Esophagus squamous epithelium (tissue), 4 donors: ENCODE measurements around the gene KCNJ1.

Source experiments
- POLR2A ChIP-seq, 4 donors: fragments of 450-650 bp; IDR thresholded peaks; one replicate each; pipeline ENCODE4 v1.6.1; 2017; ENCODE audit warnings: antibody characterized with exemption in 4 of 4, mild to moderate bottlenecking in 4 of 4, moderate library complexity in 3 of 4
- TF ChIP-seq, protein P1 (sequence below), 6 experiments: fragments of 450-650 bp in 4 of 6; fragments of 200-600 bp in 2 of 6; sonication (generic) in 2 of 6; IDR thresholded peaks; one replicate each; pipeline ENCODE4 v1.5.1; 2016 to 2019; ENCODE audit warnings: antibody characterized with exemption in 6 of 6, mild to moderate bottlenecking in 4 of 6, moderate library complexity in 4 of 6

DNA sequence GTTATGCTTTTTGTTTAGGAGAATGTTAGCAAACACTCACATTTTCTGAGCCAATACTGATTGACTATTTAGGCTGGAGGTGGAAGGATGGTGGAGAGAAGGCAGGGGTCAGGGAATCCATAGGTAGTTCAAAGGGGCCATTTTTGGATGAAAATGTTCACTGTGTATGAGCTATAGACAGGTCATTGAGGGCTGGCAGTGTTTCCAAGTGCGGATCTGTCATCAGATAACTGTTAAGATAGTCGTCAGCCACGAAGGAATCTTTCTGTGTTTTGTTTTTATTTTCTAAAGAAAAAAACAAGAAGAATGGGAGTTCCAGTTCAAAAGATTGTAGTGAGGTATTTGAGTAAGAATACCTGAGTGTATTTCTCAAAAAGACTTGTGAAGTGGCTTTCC, 27.2 kb upstream of the KCNJ1 start:
- TF ChIP-seq, protein P1, sequence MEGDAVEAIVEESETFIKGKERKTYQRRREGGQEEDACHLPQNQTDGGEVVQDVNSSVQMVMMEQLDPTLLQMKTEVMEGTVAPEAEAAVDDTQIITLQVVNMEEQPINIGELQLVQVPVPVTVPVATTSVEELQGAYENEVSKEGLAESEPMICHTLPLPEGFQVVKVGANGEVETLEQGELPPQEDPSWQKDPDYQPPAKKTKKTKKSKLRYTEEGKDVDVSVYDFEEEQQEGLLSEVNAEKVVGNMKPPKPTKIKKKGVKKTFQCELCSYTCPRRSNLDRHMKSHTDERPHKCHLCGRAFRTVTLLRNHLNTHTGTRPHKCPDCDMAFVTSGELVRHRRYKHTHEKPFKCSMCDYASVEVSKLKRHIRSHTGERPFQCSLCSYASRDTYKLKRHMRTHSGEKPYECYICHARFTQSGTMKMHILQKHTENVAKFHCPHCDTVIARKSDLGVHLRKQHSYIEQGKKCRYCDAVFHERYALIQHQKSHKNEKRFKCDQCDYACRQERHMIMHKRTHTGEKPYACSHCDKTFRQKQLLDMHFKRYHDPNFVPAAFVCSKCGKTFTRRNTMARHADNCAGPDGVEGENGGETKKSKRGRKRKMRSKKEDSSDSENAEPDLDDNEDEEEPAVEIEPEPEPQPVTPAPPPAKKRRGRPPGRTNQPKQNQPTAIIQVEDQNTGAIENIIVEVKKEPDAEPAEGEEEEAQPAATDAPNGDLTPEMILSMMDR (IDR thresholded peaks at IDR 0.05) = no peak
- no peak for TF ChIP-seq POLR2A (IDR thresholded peaks at IDR 0.05)
